NK-92 (cell line): ENCODE data around the gene SNRPA.
"Not testable (repeated sequence)": the region's sequence is repeated elsewhere in the genome, so short reads cannot be mapped to it uniquely, and the experiment has no call there.

Experiments
- DNase-seq: peaks from one replicate; lab custom pipeline; 2025; ENCODE audit not compliant: unreplicated experiment; lab: John Stamatoyannopoulos, UW

SNRPA gene

GRCh38 chr19:40776364-40776763 lies 25.4 kb downstream of the SNRPA start:
- DNase-seq = no peak

- no peak for DNase-seq
These were observed 26.1 kb downstream of the SNRPA start for GRCh38 chr19:40776932-40777644.

- no peak for DNase-seq
These were observed 26.6 kb downstream of the SNRPA start for GRCh38 chr19:40777645-40777936.

GRCh38 chr19:40777937-40778705 lies 27.1 kb downstream of the SNRPA start, which contains the start of gene RAB4B:
Gene RAB4B (plus strand): TSS chr19:40778247. CDS start chr19:40778376, 129 bp downstream.
- DNase-seq = peak; percentile 98

GRCh38 chr19:40778706-40779284 lies 27.8 kb downstream of the SNRPA start:
- no peak for DNase-seq

- DNase-seq = no peak
These were observed 29.6 kb downstream of the SNRPA start for GRCh38 chr19:40780582-40780981.

- no peak for DNase-seq
These were observed 30.1 kb downstream of the SNRPA start for GRCh38 chr19:40781140-40781539.

GRCh38 chr19:40783711-40784110 lies 32.7 kb downstream of the SNRPA start:
- no peak for DNase-seq

GRCh38 chr19:40784146-40784545 lies 33.1 kb downstream of the SNRPA start:
- not testable (repeated sequence) for DNase-seq

GRCh38 chr19:40785526-40785925 lies 34.5 kb downstream of the SNRPA start:
- DNase-seq = no peak

- DNase-seq = no peak
These were observed 35.3 kb downstream of the SNRPA start for GRCh38 chr19:40786060-40787037.

GRCh38 chr19:40791349-40791748 lies 40.3 kb downstream of the SNRPA start:
- DNase-seq = no peak

- DNase-seq = no peak
These were observed 41.0 kb downstream of the SNRPA start for GRCh38 chr19:40791996-40792395.

- DNase-seq = no peak
These were observed 46.4 kb downstream of the SNRPA start for GRCh38 chr19:40797166-40797962.

GRCh38 chr19:40797963-40798682 lies 47.1 kb downstream of the SNRPA start:
- no peak for DNase-seq

GRCh38 chr19:40798683-40799557 lies 47.9 kb downstream of the SNRPA start, which contains the start of gene EGLN2:
Gene EGLN2 (plus strand): TSS chr19:40799191. CDS start chr19:40800573, 1,382 bp downstream.
- peak; percentile 99 for DNase-seq

- DNase-seq = no peak
These were observed 48.7 kb downstream of the SNRPA start for GRCh38 chr19:40799558-40800338.
